ENCODE data around the gene ZNF136. TPM values are rescaled to one million over a fixed set of nuclear protein-coding genes. Genes with fewer than 3 reads are reported as not detected.
A peak's percentile ranks its signal among the peaks of the same experiment; 100 is the strongest.

The ZNF136 gene
- total RNA-seq, 1 experiment from 2014 or later = 4.6 TPM

DNA sequence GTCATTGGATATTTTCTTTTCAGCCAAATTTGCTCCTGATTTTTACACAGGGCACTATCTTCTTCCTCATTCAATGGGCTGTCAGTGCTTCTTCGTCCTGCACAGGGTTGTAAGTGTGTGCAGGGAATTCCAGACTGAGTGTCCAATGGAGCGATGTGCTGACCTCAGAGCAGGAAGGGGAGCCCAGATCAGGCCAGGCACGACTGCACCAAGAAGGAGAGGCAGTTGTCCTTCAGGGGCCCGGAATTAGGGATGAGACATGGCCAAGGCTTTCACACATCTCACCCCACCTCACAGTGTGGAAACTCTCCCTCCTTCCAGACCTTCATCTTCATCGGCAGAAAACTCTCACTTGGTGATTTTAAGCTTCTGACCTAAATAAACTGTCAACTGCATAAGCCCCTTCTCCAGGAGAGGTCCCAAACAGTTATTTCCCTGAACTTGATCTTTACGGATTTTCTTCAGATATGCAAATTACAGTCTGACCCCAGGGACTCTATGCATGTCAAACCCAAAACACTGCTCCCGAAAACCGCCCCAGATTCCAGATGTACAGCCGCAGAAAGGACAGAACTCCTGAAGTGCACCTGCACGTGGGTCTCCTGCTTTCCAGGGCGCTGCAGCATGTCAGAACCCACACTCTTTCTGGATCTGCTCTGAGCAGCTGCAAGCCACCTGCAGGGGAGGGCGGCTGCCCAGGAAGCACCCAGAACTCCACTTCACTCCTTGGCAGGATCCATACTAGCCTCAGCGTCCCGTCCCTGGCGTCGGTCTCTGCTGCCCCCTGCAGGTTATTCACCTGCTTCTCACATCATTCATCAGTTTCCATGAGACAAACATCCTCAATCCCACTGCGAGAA lies 22.1 kb upstream of the ZNF136 start:
- ATAC-seq (peak; percentile 82), DNase-seq (ENCODE audit: low read depth, low spot score) (no peak)
- ChIA-PET CTCF (interaction anchor here (0.6 to 2.1 kb wide), 7 partner anchors 50 to 343 kb away, joined by 3 to 20 read pairs (median 3); partner anchors contain the start of genes ZNF433 and ZNF700), POLR2A (interaction anchor here (0.5 to 0.7 kb wide), 4 partner anchors 93 to 204 kb away, joined by 3 to 14 read pairs (median 6); no protein-coding TSS in a partner anchor)
- H3K4me3 ChIP-seq (ENCODE audit: low read depth in 2 of 2, low read length in 2 of 2) = peak overlapping the region; percentile 75 to 79
- H3K9me3 ChIP-seq (ENCODE audit: control insufficient read depth, insufficient read depth, low read depth, low read length) = peaks cover 14% of the 10 kb centered on the region
- peak overlapping the region; percentile 84 for H3K27ac ChIP-seq (ENCODE audit: low read length)
- peaks cover 2% of the 10 kb centered on the region; the same call in 1 of the 2 replicates for H3K36me3 ChIP-seq (ENCODE audit: control insufficient read depth, insufficient read depth, low read length)
- intact Hi-C loops (cut with micrococcal nuclease; ENCODE audit: unreplicated experiment) = loop anchor here (2.0 kb wide), 2 partner anchors 50 to 76 kb away; partner anchors contain the start of gene ZNF844
- BruUV-seq (replicated peaks) = no TSS peak
- in situ Hi-C loops (cut with HindIII; ENCODE audit: low pct_unique_long_range_greater_than_20kb, low sequenced_read_pairs) = no loop called here
- peaks cover 5% of the 10 kb centered on the region; the same call in 1 of the 2 replicates for H3K4me1 ChIP-seq (ENCODE audit: control insufficient read depth, insufficient read depth, low read length)
- TF ChIP-seq TCF7L2 (IDR thresholded peaks at IDR 0.05; ENCODE audit: low read depth, low read length) (no peak), POLR2AphosphoS5 (IDR thresholded peaks at IDR 0.05; ENCODE audit: low read depth, low read length) (peak; percentile 55), SIN3A (IDR thresholded peaks at IDR 0.05; ENCODE audit: borderline replicate concordance, insufficient read depth, low read depth, low read length) (0 out of 2 replicates have a peak, but pooled peaks have one; percentile 28)
- TF ChIP-seq, protein P1, sequence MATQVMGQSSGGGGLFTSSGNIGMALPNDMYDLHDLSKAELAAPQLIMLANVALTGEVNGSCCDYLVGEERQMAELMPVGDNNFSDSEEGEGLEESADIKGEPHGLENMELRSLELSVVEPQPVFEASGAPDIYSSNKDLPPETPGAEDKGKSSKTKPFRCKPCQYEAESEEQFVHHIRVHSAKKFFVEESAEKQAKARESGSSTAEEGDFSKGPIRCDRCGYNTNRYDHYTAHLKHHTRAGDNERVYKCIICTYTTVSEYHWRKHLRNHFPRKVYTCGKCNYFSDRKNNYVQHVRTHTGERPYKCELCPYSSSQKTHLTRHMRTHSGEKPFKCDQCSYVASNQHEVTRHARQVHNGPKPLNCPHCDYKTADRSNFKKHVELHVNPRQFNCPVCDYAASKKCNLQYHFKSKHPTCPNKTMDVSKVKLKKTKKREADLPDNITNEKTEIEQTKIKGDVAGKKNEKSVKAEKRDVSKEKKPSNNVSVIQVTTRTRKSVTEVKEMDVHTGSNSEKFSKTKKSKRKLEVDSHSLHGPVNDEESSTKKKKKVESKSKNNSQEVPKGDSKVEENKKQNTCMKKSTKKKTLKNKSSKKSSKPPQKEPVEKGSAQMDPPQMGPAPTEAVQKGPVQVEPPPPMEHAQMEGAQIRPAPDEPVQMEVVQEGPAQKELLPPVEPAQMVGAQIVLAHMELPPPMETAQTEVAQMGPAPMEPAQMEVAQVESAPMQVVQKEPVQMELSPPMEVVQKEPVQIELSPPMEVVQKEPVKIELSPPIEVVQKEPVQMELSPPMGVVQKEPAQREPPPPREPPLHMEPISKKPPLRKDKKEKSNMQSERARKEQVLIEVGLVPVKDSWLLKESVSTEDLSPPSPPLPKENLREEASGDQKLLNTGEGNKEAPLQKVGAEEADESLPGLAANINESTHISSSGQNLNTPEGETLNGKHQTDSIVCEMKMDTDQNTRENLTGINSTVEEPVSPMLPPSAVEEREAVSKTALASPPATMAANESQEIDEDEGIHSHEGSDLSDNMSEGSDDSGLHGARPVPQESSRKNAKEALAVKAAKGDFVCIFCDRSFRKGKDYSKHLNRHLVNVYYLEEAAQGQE (IDR thresholded peaks at IDR 0.05; ENCODE audit: insufficient read depth in 1 of 2, low read depth in 2 of 2, low read length in 1 of 2) = no peak
- TF ChIP-seq, protein P2, sequence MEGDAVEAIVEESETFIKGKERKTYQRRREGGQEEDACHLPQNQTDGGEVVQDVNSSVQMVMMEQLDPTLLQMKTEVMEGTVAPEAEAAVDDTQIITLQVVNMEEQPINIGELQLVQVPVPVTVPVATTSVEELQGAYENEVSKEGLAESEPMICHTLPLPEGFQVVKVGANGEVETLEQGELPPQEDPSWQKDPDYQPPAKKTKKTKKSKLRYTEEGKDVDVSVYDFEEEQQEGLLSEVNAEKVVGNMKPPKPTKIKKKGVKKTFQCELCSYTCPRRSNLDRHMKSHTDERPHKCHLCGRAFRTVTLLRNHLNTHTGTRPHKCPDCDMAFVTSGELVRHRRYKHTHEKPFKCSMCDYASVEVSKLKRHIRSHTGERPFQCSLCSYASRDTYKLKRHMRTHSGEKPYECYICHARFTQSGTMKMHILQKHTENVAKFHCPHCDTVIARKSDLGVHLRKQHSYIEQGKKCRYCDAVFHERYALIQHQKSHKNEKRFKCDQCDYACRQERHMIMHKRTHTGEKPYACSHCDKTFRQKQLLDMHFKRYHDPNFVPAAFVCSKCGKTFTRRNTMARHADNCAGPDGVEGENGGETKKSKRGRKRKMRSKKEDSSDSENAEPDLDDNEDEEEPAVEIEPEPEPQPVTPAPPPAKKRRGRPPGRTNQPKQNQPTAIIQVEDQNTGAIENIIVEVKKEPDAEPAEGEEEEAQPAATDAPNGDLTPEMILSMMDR (IDR thresholded peaks at IDR 0.05) = peak; percentile 88
- no peaks in the 10 kb centered on the region for H3K27me3 ChIP-seq (ENCODE audit: control insufficient read depth, insufficient read depth, low read length)

DNA sequence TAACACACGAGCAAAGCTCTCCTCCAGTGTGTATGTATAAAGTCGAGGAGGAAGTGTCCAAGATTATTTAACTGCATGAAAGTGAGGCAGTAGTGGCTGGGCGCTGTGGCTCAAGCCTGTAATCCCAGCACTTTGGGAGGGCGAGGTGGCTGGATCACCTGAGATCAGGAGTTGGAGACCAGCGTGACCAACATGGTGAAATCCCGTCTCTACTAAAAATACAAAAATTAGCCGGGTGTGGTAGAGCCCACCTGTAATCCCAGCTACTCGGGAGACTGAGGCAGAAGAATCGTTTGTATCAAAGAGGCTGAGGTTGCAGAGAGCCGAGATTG lies 21.5 kb upstream of the ZNF136 start:
- POLR2A ChIA-PET = no interaction called here
- ATAC-seq (no peak), DNase-seq (ENCODE audit: low read depth, low spot score) (no peak)
- BruUV-seq (replicated peaks) = no TSS peak
- intact Hi-C loops (cut with micrococcal nuclease; ENCODE audit: unreplicated experiment) = loop anchor here (2.0 kb wide), 2 partner anchors 51 to 77 kb away; partner anchors contain the start of gene ZNF844
- in situ Hi-C loops (cut with HindIII; ENCODE audit: low pct_unique_long_range_greater_than_20kb, low sequenced_read_pairs) = no loop called here
- Histone ChIP-seq H3K36me3 (ENCODE audit: control insufficient read depth, insufficient read depth, low read length) (peaks cover 6% of the 10 kb centered on the region; the same call in 1 of the 2 replicates), H3K9me3 (ENCODE audit: control insufficient read depth, insufficient read depth, low read depth, low read length) (peaks cover 18% of the 10 kb centered on the region), H3K27me3 (ENCODE audit: control insufficient read depth, insufficient read depth, low read length) (no peaks in the 10 kb centered on the region), H3K27ac (ENCODE audit: low read length) (no peak overlapping the region; the same call in 1 of the 2 replicates), H3K4me1 (ENCODE audit: control insufficient read depth, insufficient read depth, low read length) (peaks cover 5% of the 10 kb centered on the region; the same call in 1 of the 2 replicates), H3K4me3 (ENCODE audit: low read depth in 2 of 2, low read length in 2 of 2) (peak overlapping the region in 1 of 2 experiments; percentile 79; a peak in 1 of 4 replicates)
- no peak for TF ChIP-seq SIN3A (IDR thresholded peaks at IDR 0.05; ENCODE audit: borderline replicate concordance, insufficient read depth, low read depth, low read length)
- TF ChIP-seq, protein P2 (IDR thresholded peaks at IDR 0.05) = peak; percentile 50
- CTCF ChIA-PET = interaction anchor here (0.6 to 2.1 kb wide), 3 partner anchors 51 to 177 kb away, joined by 3 to 20 read pairs (median 3); no protein-coding TSS in a partner anchor

Measured in Panc1 (cell line).